ENCODE results near the gene C19orf85.
"Not testable (repeated sequence)": the region's sequence is repeated elsewhere in the genome, so short reads cannot be mapped to it uniquely, and the experiment has no call there.

The C19orf85 gene

GRCh38 chr19:55464662-55465054, at the start of gene C19orf85:
TSS of gene C19orf85 (minus strand) at chr19:55464751. CDS start at chr19:55464554, 197 bp downstream.
- DNase-seq: no peak

- DNase-seq: no peak
These were observed 43.6 kb upstream of the C19orf85 start for GRCh38 chr19:55508120-55508519.

- no peak for DNase-seq
These were observed 40.4 kb upstream of the C19orf85 start for GRCh38 chr19:55504981-55505380.

- no peak for DNase-seq
These were observed 39.7 kb upstream of the C19orf85 start for GRCh38 chr19:55504252-55504603.

- DNase-seq: peak; percentile 49 to 75
These were observed 39.1 kb upstream of the C19orf85 start for GRCh38 chr19:55503502-55504251.

- DNase-seq: no peak
These were observed 38.6 kb upstream of the C19orf85 start for GRCh38 chr19:55503157-55503501.

GRCh38 chr19:55502197-55502952, 37.8 kb upstream of the C19orf85 start:
- DNase-seq: no peak

- DNase-seq: no peak
These were observed 35.9 kb upstream of the C19orf85 start for GRCh38 chr19:55500368-55500952.

GRCh38 chr19:55498246-55498840, 33.8 kb upstream of the C19orf85 start:
- DNase-seq: no peak

GRCh38 chr19:55497763-55498162, 33.2 kb upstream of the C19orf85 start:
- no peak for DNase-seq

- not testable (repeated sequence) for DNase-seq
These were observed 32.3 kb upstream of the C19orf85 start for GRCh38 chr19:55496820-55497219.

- no peak for DNase-seq
These were observed 31.2 kb upstream of the C19orf85 start for GRCh38 chr19:55495646-55496349.

GRCh38 chr19:55494172-55494761, 29.7 kb upstream of the C19orf85 start:
- DNase-seq: no peak

- DNase-seq: no peak
These were observed 29.2 kb upstream of the C19orf85 start for GRCh38 chr19:55493645-55494171.

GRCh38 chr19:55493052-55493644, 28.6 kb upstream of the C19orf85 start:
- DNase-seq: no peak

- DNase-seq: no peak
These were observed 27.9 kb upstream of the C19orf85 start for GRCh38 chr19:55492362-55492944.

GRCh38 chr19:55491546-55492360, 27.2 kb upstream of the C19orf85 start:
- no peak for DNase-seq

GRCh38 chr19:55490478-55491432, 26.2 kb upstream of the C19orf85 start:
- no peak for DNase-seq

- no peak for DNase-seq
These were observed 25.3 kb upstream of the C19orf85 start for GRCh38 chr19:55489711-55490477.

Measured in SW 1271 (cell line).